GM23338 (cell line): ENCODE measurements around the gene ALG9. TPM values are rescaled to one million over a fixed set of nuclear protein-coding genes. Genes with fewer than 3 reads are reported as not detected.

Experiments
- ATAC-seq: fragments of 200-7000 bp; cut with Tn5 transposase; 3 replicates; pipeline ENCODE4 v1.9.1; 2020
- DNase-seq: peaks from one replicate; pipeline ENCODE4 v3.0.0-alpha.2; 2015; ENCODE audit warnings: low spot score
- H2AFZ ChIP-seq: fragments of 200-600 bp; sonication (generic); 2 replicates; pipeline ENCODE4 v1.8.0; 2016; ENCODE audit warnings: antibody characterized with exemption, mild to moderate bottlenecking, moderate library complexity
- H3F3A ChIP-seq: fragments of 200-600 bp; sonication (generic); replicated peaks from 2 replicates; pipeline ENCODE4 v1.8.0; 2017; ENCODE audit warnings: antibody characterized with exemption, mixed run types, low read depth
- H3K27ac ChIP-seq: fragments of 200-600 bp; sonication (generic); 2 replicates; pipeline ENCODE4 v1.6.1; 2016; ENCODE audit warnings: low read depth
- H3K27me3 ChIP-seq: fragments of 200-600 bp; sonication (generic); 2 replicates; pipeline ENCODE4 v1.8.0; 2016; ENCODE audit warnings: mild to moderate bottlenecking, mixed run types, moderate library complexity; ENCODE audit not compliant: insufficient read depth
- H3K36me3 ChIP-seq: fragments of 200-600 bp; sonication (generic); 2 replicates; pipeline ENCODE4 v1.8.0; 2016; ENCODE audit warnings: mild to moderate bottlenecking; ENCODE audit not compliant: insufficient read depth
- H3K4me1 ChIP-seq: fragments of 200-600 bp; sonication (generic); 2 replicates; pipeline ENCODE4 v1.8.0; 2016; ENCODE audit warnings: mild to moderate bottlenecking, moderate library complexity; ENCODE audit not compliant: insufficient read depth
- H3K4me2 ChIP-seq: fragments of 200-600 bp; sonication (generic); 2 replicates; pipeline ENCODE4 v1.7.1; 2017; ENCODE audit warnings: mixed run types
- H3K4me3 ChIP-seq: fragments of 200-600 bp; sonication (generic); 2 replicates; pipeline ENCODE4 v1.6.1; 2016; ENCODE audit warnings: mixed run types
- H3K79me2 ChIP-seq: fragments of 200-600 bp; sonication (generic); replicated peaks from 2 replicates; pipeline ENCODE4 v1.8.0; 2017; ENCODE audit warnings: mild to moderate bottlenecking; ENCODE audit not compliant: insufficient read depth
- H3K9me2 ChIP-seq: fragments of 200-600 bp; sonication (generic); 2 replicates; pipeline ENCODE4 v1.8.0; 2017; ENCODE audit not compliant: insufficient read depth
- H4K20me1 ChIP-seq: fragments of 200-600 bp; sonication (generic); replicated peaks from 2 replicates; pipeline ENCODE4 v1.8.0; 2017; ENCODE audit warnings: mild to moderate bottlenecking; ENCODE audit not compliant: insufficient read depth
- H3K27ac Mint-ChIP-seq: 2 replicates; pipeline ENCODE4 v1.8.0; 2020; ENCODE audit warnings: inconsistent platforms, mild to moderate bottlenecking, moderate library complexity, mixed read lengths
- H3K27me3 Mint-ChIP-seq: 3 replicates; pipeline ENCODE4 v1.8.0; 2022; ENCODE audit warnings: low read depth, mild to moderate bottlenecking, moderate library complexity, mixed read lengths, inconsistent platforms; ENCODE audit not compliant: insufficient read depth, poor library complexity
- H3K36me3 Mint-ChIP-seq: 3 replicates; pipeline ENCODE4 v1.8.0; 2021; ENCODE audit warnings: low read depth, mild to moderate bottlenecking, inconsistent platforms, moderate library complexity, mixed read lengths
- H3K4me1 Mint-ChIP-seq: 3 replicates; pipeline ENCODE4 v1.8.0; 2020; ENCODE audit warnings: mild to moderate bottlenecking, inconsistent platforms, mixed read lengths
- H3K4me3 Mint-ChIP-seq: 3 replicates; pipeline ENCODE4 v1.8.0; 2021; ENCODE audit warnings: moderate library complexity, mild to moderate bottlenecking, inconsistent platforms, mixed read lengths
- H3K9me3 Mint-ChIP-seq: 3 replicates; pipeline ENCODE4 v1.8.0; 2020; ENCODE audit warnings: moderate library complexity, mild to moderate bottlenecking, inconsistent platforms, mixed read lengths
- CREB1 ChIP-seq: fragments of 250-450 bp; sonication (Bioruptor Pico); IDR thresholded peaks from 2 replicates; pipeline ENCODE4 v1.5.0; 2020; ENCODE audit warnings: low read depth, mild to moderate bottlenecking, moderate library complexity
- CTCF ChIP-seq, 2 experiments: fragments of 200-600 bp in 1 of 2; sonication (generic) in 1 of 2; conservative IDR thresholded peaks; 2 replicates each; pipeline versions ENCODE4 v1.5.1 to v1.6.1; 2016 to 2017; ENCODE audit warnings: antibody characterized with exemption in 2 of 2, low read depth in 2 of 2, mild to moderate bottlenecking in 2 of 2, moderate library complexity in 1 of 2
- EZH2 ChIP-seq: fragments of 200-600 bp; sonication (generic); IDR thresholded peaks from one replicate; pipeline ENCODE4 v1.8.0; 2017; ENCODE audit warnings: antibody characterized with exemption, mild to moderate bottlenecking, low read depth; ENCODE audit not compliant: unreplicated experiment
- EZH2phosphoT487 ChIP-seq: fragments of 200-600 bp; sonication (generic); IDR thresholded peaks from one replicate; pipeline ENCODE4 v1.8.1; 2018; ENCODE audit warnings: antibody characterized with exemption; ENCODE audit not compliant: unreplicated experiment
- JUNB ChIP-seq: IDR thresholded peaks from one replicate; pipeline ENCODE4 v1.6.1; 2016; ENCODE audit warnings: antibody characterized with exemption; ENCODE audit not compliant: unreplicated experiment
- NANOG ChIP-seq: IDR thresholded peaks from 2 replicates; pipeline ENCODE4 v1.6.1; 2016; ENCODE audit warnings: antibody characterized with exemption, borderline replicate concordance
- POLR2AphosphoS5 ChIP-seq: IDR thresholded peaks from 2 replicates; pipeline ENCODE4 v1.6.1; 2016; ENCODE audit warnings: antibody characterized with exemption, low read depth
- REST ChIP-seq: IDR thresholded peaks from one replicate; pipeline ENCODE4 v1.6.1; 2018; ENCODE audit warnings: antibody characterized with exemption; ENCODE audit not compliant: unreplicated experiment
- STAT1 ChIP-seq: IDR thresholded peaks from one replicate; pipeline ENCODE4 v1.6.1; 2016; ENCODE audit warnings: antibody characterized with exemption; ENCODE audit not compliant: unreplicated experiment
- ZNF114 ChIP-seq: fragments of 250-450 bp; sonication (Bioruptor Pico); IDR thresholded peaks from 2 replicates; pipeline ENCODE4 v1.5.0; 2020; ENCODE audit warnings: mild to moderate bottlenecking, moderate library complexity
- ZNF331 ChIP-seq: fragments of 250-450 bp; sonication (Bioruptor Pico); IDR thresholded peaks from 2 replicates; pipeline ENCODE4 v1.5.0; 2020; ENCODE audit warnings: low read depth, mild to moderate bottlenecking, moderate library complexity
- polyA plus RNA-seq: library from polyadenylated mRNA; unstranded; fragments of >200 nt; fragmentation: Nextera tagmentation; extraction: Ambion mirVana; gene quantifications from 2 replicates; pipeline ENCODE4 v1.2.1, GENCODE V29; 2016
- total RNA-seq: library from RNA; depleted of rRNA; stranded (reverse); fragments of >200 nt; shearing (Covaris generic); gene quantifications from 2 replicates; pipeline ENCODE4 v1.2.3, GENCODE V29; 2014
- TF ChIP-seq, protein P1 (sequence below): IDR thresholded peaks from 2 replicates; pipeline ENCODE4 v1.6.1; 2016; ENCODE audit warnings: antibody characterized with exemption

Gene ALG9
- total and polyA plus RNA-seq, 2 experiments from 2014 or later, result 25.4 to 31.1 TPM

DNA sequence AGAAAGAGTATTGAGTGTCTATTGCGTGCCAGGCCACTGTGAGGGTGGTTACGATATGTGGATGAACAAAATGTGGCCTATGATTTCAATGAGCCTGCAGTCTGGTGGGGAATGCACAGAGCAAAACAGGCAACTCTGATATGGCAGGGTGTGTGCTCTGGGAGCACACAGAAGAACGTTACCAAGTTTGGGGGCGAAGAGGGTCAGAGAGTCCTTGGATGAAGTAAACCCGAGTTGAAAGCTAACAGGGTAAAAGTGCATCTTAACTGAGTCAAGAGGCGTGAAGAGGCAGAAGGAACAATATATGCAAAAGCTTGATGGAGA, 8.2 kb upstream of the ALG9 start (continued):
- no peak for TF ChIP-seq CTCF (conservative IDR thresholded peaks at IDR 0.05; ENCODE audit: low read depth in 2 of 2)
- no peak for TF ChIP-seq EZH2phosphoT487
- no peak for TF ChIP-seq JUNB
- no peak for TF ChIP-seq POLR2AphosphoS5
- TF ChIP-seq REST, result no peak
- TF ChIP-seq EZH2, result no peak
- no peak for TF ChIP-seq NANOG

GRCh38 chr11:111878849-111879636, 7.7 kb upstream of the ALG9 start, which contains the start of the genes CFAP68 and FDXACB1:
Gene CFAP68 (plus strand): TSS chr11:111879541. CDS start chr11:111879561, 20 bp downstream.
Gene FDXACB1 (minus strand): TSS chr11:111879165. CDS start chr11:111879132, 33 bp downstream.
- no peaks in the 10 kb centered on the region for H3K36me3 Mint-ChIP-seq
- peak within 1 kb of the TSS; percentile 99 for H2AFZ ChIP-seq
- H3K79me2 ChIP-seq, result no peaks in the 10 kb centered on the region
- no peaks in the 10 kb centered on the region for H3K9me3 Mint-ChIP-seq
- peak within 1 kb of the TSS; percentile 94 for H3K4me3 Mint-ChIP-seq
- H4K20me1 ChIP-seq, result no peaks in the 10 kb centered on the region
- H3K27ac ChIP-seq, result peak within 1 kb of the TSS; percentile 92
- peaks cover 5% of the 10 kb centered on the region for H3K27me3 Mint-ChIP-seq
- no peaks in the 10 kb centered on the region for H3K27me3 ChIP-seq
- H3K27ac Mint-ChIP-seq, result peak within 1 kb of the TSS; percentile 99
- DNase-seq (peak; percentile 99), ATAC-seq (peak; percentile 98)
- no peaks in the 10 kb centered on the region for H3K9me2 ChIP-seq
- 0 out of 2 replicates have a peak, but pooled peaks cover 9% of the 10 kb centered on the region for H3K4me1 ChIP-seq
- H3K36me3 ChIP-seq, result no peaks in the 10 kb centered on the region
- peaks cover 5% of the 10 kb centered on the region for H3F3A ChIP-seq
- peaks cover 5% of the 10 kb centered on the region; the same call in 2 of the 3 replicates for H3K4me1 Mint-ChIP-seq
- H3K4me2 ChIP-seq, result peak within 1 kb of the TSS; percentile 96
- peak within 1 kb of the TSS; percentile 72 for H3K4me3 ChIP-seq
- TF ChIP-seq REST (no peak), CTCF (conservative IDR thresholded peaks at IDR 0.05; ENCODE audit: low read depth in 2 of 2) (peak; percentile 66 to 93), CREB1 (peak; percentile 99), ZNF331 (CRISPR knock-in tag) (no peak), EZH2phosphoT487 (no peak), NANOG (no peak), EZH2 (no peak), ZNF114 (CRISPR knock-in tag) (no peak), STAT1 (no peak), POLR2AphosphoS5 (peak; percentile 73), JUNB (no peak)
- TF ChIP-seq, protein P1, sequence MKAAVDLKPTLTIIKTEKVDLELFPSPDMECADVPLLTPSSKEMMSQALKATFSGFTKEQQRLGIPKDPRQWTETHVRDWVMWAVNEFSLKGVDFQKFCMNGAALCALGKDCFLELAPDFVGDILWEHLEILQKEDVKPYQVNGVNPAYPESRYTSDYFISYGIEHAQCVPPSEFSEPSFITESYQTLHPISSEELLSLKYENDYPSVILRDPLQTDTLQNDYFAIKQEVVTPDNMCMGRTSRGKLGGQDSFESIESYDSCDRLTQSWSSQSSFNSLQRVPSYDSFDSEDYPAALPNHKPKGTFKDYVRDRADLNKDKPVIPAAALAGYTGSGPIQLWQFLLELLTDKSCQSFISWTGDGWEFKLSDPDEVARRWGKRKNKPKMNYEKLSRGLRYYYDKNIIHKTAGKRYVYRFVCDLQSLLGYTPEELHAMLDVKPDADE, result peak; percentile 71
